GM12872 (cell line): ENCODE measurements around the gene IGF2BP2.

Experiments
- CTCF ChIP-seq: IDR thresholded peaks from 3 replicates; pipeline ENCODE4 v1.5.1; 2011; ENCODE audit warnings: low read depth, mild to moderate bottlenecking, low read length, moderate library complexity; ENCODE audit not compliant: insufficient read depth

The IGF2BP2 gene

GRCh38 chr3:185653949-185654757, 170.7 kb downstream of the IGF2BP2 start:
- no peak for TF ChIP-seq CTCF

DNA sequence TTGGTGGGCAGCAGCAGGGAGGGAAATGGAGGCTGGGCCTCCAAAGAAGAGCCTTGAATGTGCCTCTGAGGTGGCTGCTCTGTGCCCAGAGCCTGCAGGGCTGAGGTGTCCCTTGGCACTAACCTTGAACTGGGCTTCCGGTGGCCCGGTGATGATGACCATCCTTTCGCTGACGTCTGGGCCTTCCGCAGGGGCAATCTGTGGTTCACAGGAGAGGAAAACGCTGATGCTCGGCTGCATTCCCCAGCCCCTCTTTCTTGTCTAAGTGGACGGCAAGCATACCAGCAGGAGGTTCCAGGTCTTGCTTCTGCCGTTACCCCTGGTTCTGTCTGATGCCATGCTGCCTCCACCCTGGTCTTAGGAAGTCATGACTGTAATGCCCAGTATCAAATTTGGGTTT, 172.9 kb downstream of the IGF2BP2 start:
- no peak for TF ChIP-seq CTCF

DNA sequence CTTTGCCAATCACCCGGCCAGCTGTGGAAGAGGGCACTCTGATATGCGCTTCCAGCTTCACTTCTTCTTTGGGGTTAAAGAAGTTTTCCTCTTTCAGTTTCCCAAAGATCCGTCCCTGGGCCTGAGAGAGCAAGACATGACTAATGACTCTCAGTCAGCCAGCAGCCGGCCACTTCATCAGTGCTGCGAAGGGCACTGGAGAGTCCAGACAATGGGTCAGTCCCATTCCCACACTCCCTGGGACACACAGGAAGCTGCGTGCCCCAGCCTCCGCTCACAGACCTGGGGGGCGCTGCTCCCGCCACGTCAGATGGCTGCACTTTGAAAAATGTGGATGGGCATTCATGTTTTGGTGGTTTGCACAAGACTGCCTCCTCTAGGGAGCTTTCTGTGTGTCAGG, 175.4 kb downstream of the IGF2BP2 start:
- TF ChIP-seq CTCF = no peak

- no peak for TF ChIP-seq CTCF
Measured at GRCh38 chr3:185648396-185648795, 176.4 kb downstream of the IGF2BP2 start.

GRCh38 chr3:185647880-185648210, 177.0 kb downstream of the IGF2BP2 start:
- TF ChIP-seq CTCF = no peak

DNA sequence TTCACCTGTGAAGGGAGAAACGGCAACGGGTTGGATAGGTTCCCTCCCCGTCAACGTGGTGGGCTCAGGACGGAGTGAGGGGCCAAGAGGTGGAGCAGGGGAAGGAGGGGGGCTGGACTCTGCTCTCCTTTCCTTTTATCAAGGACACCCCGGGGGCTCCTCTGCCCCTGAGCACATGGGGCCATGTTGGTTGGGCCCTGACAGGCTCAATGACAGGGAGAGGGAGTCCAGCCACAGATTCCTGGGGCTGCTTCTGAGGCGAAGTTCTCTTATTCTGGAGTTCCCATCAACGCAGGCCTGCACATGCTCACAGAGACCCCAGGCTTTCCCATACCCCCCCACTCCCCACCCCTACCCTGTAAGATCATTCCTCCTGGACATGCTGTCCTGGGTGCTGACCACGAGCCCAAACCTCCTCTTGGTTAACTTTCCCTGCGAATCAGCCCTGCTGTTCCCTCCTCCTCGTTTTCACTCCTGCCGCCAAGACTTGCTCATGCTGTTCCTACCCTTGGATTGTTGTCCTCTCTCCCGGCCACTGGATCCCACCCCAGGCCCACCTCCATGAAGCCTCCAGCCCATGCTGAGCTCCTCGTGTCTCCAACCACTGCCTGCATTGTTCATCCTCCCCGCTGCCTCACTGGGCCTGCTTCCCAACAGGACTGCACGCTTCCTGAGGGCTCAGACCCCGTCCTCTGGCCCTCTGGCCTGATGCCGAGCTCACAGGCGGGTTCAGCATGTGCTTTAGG, 177.5 kb downstream of the IGF2BP2 start:
- TF ChIP-seq CTCF = no peak

GRCh38 chr3:185646382-185647133, 178.3 kb downstream of the IGF2BP2 start:
- no peak for TF ChIP-seq CTCF
